K562 (cell line): Measurements from ENCODE around the gene RABL3. TPM values are rescaled to one million over a fixed set of nuclear protein-coding genes. Genes with fewer than 3 reads are reported as not detected.

Experiments
- BDP1 ChIP-seq: IDR thresholded peaks from 3 replicates; pipeline ENCODE4 v1.6.1; 2011; ENCODE audit not compliant: insufficient read length, insufficient read depth
- E2F5 ChIP-seq: sonication (generic); formaldehyde crosslinking; IDR thresholded peaks from 2 replicates; pipeline ENCODE4 v1.8.0; 2022; ENCODE audit warnings: mild to moderate bottlenecking, missing genetic modification reagents
- ESRRB ChIP-seq: fragments of 250-450 bp; sonication (Bioruptor Pico); IDR thresholded peaks from 2 replicates; pipeline ENCODE4 v1.5.0; 2020; ENCODE audit warnings: mild to moderate bottlenecking, moderate library complexity, borderline replicate concordance
- GABPA ChIP-seq: fragments of 200-800 bp; sonication (Bioruptor generic); conservative IDR thresholded peaks from 2 replicates; pipeline ENCODE4 v1.6.1; 2016; ENCODE audit warnings: low read depth, missing genetic modification characterization, missing compliant biosample characterization
- GTF2E2 ChIP-seq: fragments of 200-800 bp; sonication (Bioruptor generic); IDR thresholded peaks from 2 replicates; pipeline ENCODE4 v1.6.1; 2016; ENCODE audit warnings: missing genetic modification characterization, missing compliant biosample characterization
- HDAC3 ChIP-seq: fragments of 450-650 bp; IDR thresholded peaks from 2 replicates; pipeline ENCODE4 v1.6.1; 2018; ENCODE audit warnings: borderline replicate concordance, mild to moderate bottlenecking, moderate library complexity; ENCODE audit not compliant: partially characterized antibody
- MGA ChIP-seq: fragments of 450-650 bp; IDR thresholded peaks from 2 replicates; pipeline ENCODE4 v1.6.1; 2016; ENCODE audit warnings: mild to moderate bottlenecking, moderate library complexity
- RCOR1 ChIP-seq, 2 experiments: IDR thresholded peaks; 2 replicates each; pipeline ENCODE4 v1.6.1; 2012; ENCODE audit warnings: low read depth in 2 of 2, low read length in 2 of 2, borderline replicate concordance in 1 of 2, improper control_type of control experiment in 1 of 2
- RFX1 ChIP-seq: fragments of 450-650 bp; IDR thresholded peaks from 2 replicates; pipeline ENCODE4 v1.6.1; 2016; ENCODE audit warnings: mild to moderate bottlenecking, moderate library complexity
- TARDBP ChIP-seq: fragments of 450-650 bp; IDR thresholded peaks from 2 replicates; pipeline ENCODE4 v1.6.1; 2016
- TRIM25 ChIP-seq: fragments of 450-650 bp; IDR thresholded peaks from 2 replicates; pipeline ENCODE4 v1.7.0; 2016; ENCODE audit warnings: borderline replicate concordance
- ZNF655 ChIP-seq: fragments of 250-450 bp; sonication (Bioruptor Pico); IDR thresholded peaks from 2 replicates; pipeline ENCODE4 v1.5.0; 2021
- ZNF76 ChIP-seq: fragments of 250-450 bp; sonication (Bioruptor Pico); IDR thresholded peaks from 2 replicates; pipeline ENCODE4 v1.4.0; 2020; ENCODE audit warnings: mild to moderate bottlenecking, moderate library complexity, borderline replicate concordance
- polyA plus RNA-seq, 8 experiments: library from polyadenylated mRNA; depleted of rRNA in 4 of 8; stranded (reverse) in 5 of 8; unstranded in 3 of 8; fragments of >200 nt; fragmentation: Nextera tagmentation in 2 of 8; fragmentation: Illumina TruSeq in 1 of 8; extraction: Ambion mirVana in 2 of 8; extraction: Trizol in 1 of 8; gene quantifications; 2 replicates each; pipeline versions ENCODE4 v1.2.1 to v1.2.3, GENCODE V29; 2011 to 2014; ENCODE audit warnings: inconsistent platforms in 1 of 8, missing spikeins in 1 of 8
- total RNA-seq, 7 experiments: library from RNA; depleted of rRNA in 6 of 7; stranded (reverse); fragments of >200 nt in 6 of 7; fragmentation: Illumina TruSeq in 2 of 7; extraction: Trizol in 2 of 7; gene quantifications; 2 replicates each; pipeline versions ENCODE4 v1.2.1 to v1.2.3, GENCODE V29; 2011 to 2021; ENCODE audit warnings: low replicate concordance in 1 of 7

Gene RABL3
- total and polyA plus RNA-seq, 9 of the 15 experiments (the other 6 are each of a cell fraction or from before 2014, with no cell fraction given): 6.5 to 30.7 (median 12.3) TPM

GRCh38 chr3:120741837-120742197, 499 bp downstream of the RABL3 start (continued):
- TF ChIP-seq MGA (peak; percentile 91), ZNF76 (CRISPR knock-in tag) (no peak), GABPA (tag) (no peak), HDAC3 (no peak), RCOR1 (IDR thresholded peaks at IDR 0.05; ENCODE audit: borderline replicate concordance in 1 of 2, low read depth in 2 of 2, low read length in 2 of 2) (peak in 1 of 2 experiments; percentile 55; a peak in 2 of 4 replicates), ESRRB (CRISPR knock-in tag) (no peak), BDP1 (no peak), E2F5 (CRISPR knock-in tag) (no peak), TRIM25 (no peak), TARDBP (no peak), ZNF655 (CRISPR knock-in tag) (no peak), GTF2E2 (tag) (0 out of 2 replicates have a peak, but pooled peaks have one; percentile 79), RFX1 (peak; percentile 38; the same call in 1 of the 2 replicates)
